Sigmoid colon (tissue), 7 donors: ENCODE measurements around the gene GALNT17. TPM values are rescaled to one million over a fixed set of nuclear protein-coding genes. Genes with fewer than 3 reads are reported as not detected.
"Not testable (repeated sequence)": the region's sequence is repeated elsewhere in the genome, so short reads cannot be mapped to it uniquely, and the experiment has no call there.

Source experiments
- DNase-seq: peaks from one replicate; pipeline ENCODE4 v3.0.0-alpha.2; 2019
- H3K27ac ChIP-seq, 4 donors: fragments of 200-600 bp; sonication (generic); one replicate each; pipeline ENCODE4 v1.5.1; 2016 to 2019; ENCODE audit warnings: mild to moderate bottlenecking in 1 of 4
- H3K27me3 ChIP-seq, 3 donors: fragments of 200-600 bp; sonication (generic); one replicate each; pipeline ENCODE4 v1.5.1; 2019; ENCODE audit warnings: mild to moderate bottlenecking in 1 of 3
- H3K36me3 ChIP-seq, 4 donors: fragments of 200-600 bp; sonication (generic); one replicate each; pipeline ENCODE4 v1.5.1; 2016 to 2019
- H3K4me1 ChIP-seq, 4 donors: fragments of 200-600 bp; sonication (generic); one replicate each; pipeline ENCODE4 v1.5.1; 2017 to 2019
- H3K4me3 ChIP-seq, 4 donors: fragments of 200-600 bp; sonication (generic); one replicate each; pipeline ENCODE4 v1.5.1; 2017 to 2019; ENCODE audit warnings: mild to moderate bottlenecking in 2 of 4, moderate library complexity in 1 of 4
- H3K9me3 ChIP-seq, 4 donors: fragments of 200-600 bp in 3 of 4; sonication (generic) in 3 of 4; one replicate each; pipeline versions ENCODE4 v1.5.1 to v1.6.1; 2013 to 2019
- CTCF ChIP-seq, 4 experiments: fragments of 450-650 bp in 3 of 4; fragments of 200-600 bp in 1 of 4; IDR thresholded peaks; one replicate each; pipeline ENCODE4 v1.5.1; 2016 to 2019; ENCODE audit warnings: antibody characterized with exemption in 4 of 4, mild to moderate bottlenecking in 3 of 4, moderate library complexity in 2 of 4
- EP300 ChIP-seq, 4 donors: sonication (generic); formaldehyde crosslinking; IDR thresholded peaks; one replicate each; pipeline ENCODE4 v1.6.1; 2017; ENCODE audit warnings: antibody characterized with exemption in 4 of 4
- POLR2A ChIP-seq, 2 donors: fragments of 450-650 bp; IDR thresholded peaks; one replicate each; pipeline ENCODE4 v1.6.1; 2016; ENCODE audit warnings: antibody characterized with exemption in 2 of 2, mild to moderate bottlenecking in 2 of 2, moderate library complexity in 2 of 2
- POLR2AphosphoS5 ChIP-seq, 4 donors: sonication (generic); formaldehyde crosslinking; IDR thresholded peaks; one replicate each; pipeline ENCODE4 v1.6.1; 2017; ENCODE audit warnings: antibody characterized with exemption in 4 of 4
- WGBS, 2 donors: extraction: QIAGEN DNeasy Blood & Tissue Kit; methylation state at CpG; one replicate each; pipeline ENCODE4 v1.1.7; 2013; 5-methylcytosine and 5-hydroxymethylcytosine counted together
- intact Hi-C: fragments of 100-400 bp; cut with DNase I; formaldehyde crosslinking; loops from one replicate; pipeline ENCODE4 v1.15.1; 2023
- polyA plus RNA-seq, 3 donors: library from polyadenylated mRNA; stranded (reverse); fragments of 200-250 nt; gene quantifications; one replicate each; pipeline ENCODE4 v1.2.3, GENCODE V29; 2013
- total RNA-seq, 4 donors: library from RNA; depleted of rRNA; stranded (reverse); fragments of >200 nt; gene quantifications; one replicate each; pipeline ENCODE4 v1.1.0, GENCODE V29; 2016
- donor health status: healthy with polysubstance abuse.
- donor health status: Bipolar disorder and iron deficiency.
- donor health status: healthy.

GALNT17 gene
- total and polyA plus RNA-seq, 7 donors = 1.8 to 45.4 (median 15.1) TPM; not detected in 1

GRCh38 chr7:71198391-71198790, 66.4 kb downstream of the GALNT17 start:
- Histone ChIP-seq H3K4me3 (no peak overlapping the region), H3K27ac (peak overlapping the region in 1 of 4 donors; percentile 49), H3K27me3 (no peaks in the 10 kb centered on the region), H3K9me3 (no peaks in the 10 kb centered on the region), H3K4me1 (peaks cover 0 to 9% (median 4%) of the 10 kb centered on the region in 4 donors), H3K36me3 (no peaks in the 10 kb centered on the region)
- TF ChIP-seq POLR2A (IDR thresholded peaks at IDR 0.05) (no peak), POLR2AphosphoS5 (IDR thresholded peaks at IDR 0.05) (no peak), CTCF (IDR thresholded peaks at IDR 0.05) (no peak), EP300 (IDR thresholded peaks at IDR 0.05) (no peak)
- intact Hi-C loops = no loop called here
- DNase-seq = no peak
- WGBS, 2 donors = 76 to 90% methylated on average over 6 of the region's 6 CpGs

GRCh38 chr7:71198887-71199286, 66.9 kb downstream of the GALNT17 start:
- WGBS, 2 donors = 72 to 83% methylated on average over 8 of the region's 8 CpGs
- TF ChIP-seq CTCF (IDR thresholded peaks at IDR 0.05) = no peak
- TF ChIP-seq POLR2A (IDR thresholded peaks at IDR 0.05) = no peak
- no peak for TF ChIP-seq POLR2AphosphoS5 (IDR thresholded peaks at IDR 0.05)
- TF ChIP-seq EP300 (IDR thresholded peaks at IDR 0.05) = no peak
- Histone ChIP-seq H3K27ac (peak overlapping the region in 2 of 4 donors; percentile 6 to 49), H3K36me3 (no peaks in the 10 kb centered on the region), H3K9me3 (peaks cover 0 to 1% (median 0%) of the 10 kb centered on the region in 4 donors), H3K4me3 (no peak overlapping the region), H3K4me1 (peaks cover 0 to 9% (median 4%) of the 10 kb centered on the region in 4 donors), H3K27me3 (no peaks in the 10 kb centered on the region)
- intact Hi-C loops = no loop called here
- DNase-seq = no peak

GRCh38 chr7:71206184-71206583, 74.2 kb downstream of the GALNT17 start:
- no peak for TF ChIP-seq POLR2A (IDR thresholded peaks at IDR 0.05)
- no peak for TF ChIP-seq CTCF (IDR thresholded peaks at IDR 0.05)
- TF ChIP-seq EP300 (IDR thresholded peaks at IDR 0.05) = no peak
- TF ChIP-seq POLR2AphosphoS5 (IDR thresholded peaks at IDR 0.05) = no peak
- no peak overlapping the region for H3K4me3 ChIP-seq
- no peaks in the 10 kb centered on the region for H3K36me3 ChIP-seq
- no peak overlapping the region for H3K27ac ChIP-seq
- peaks cover 0 to 4% (median 0%) of the 10 kb centered on the region in 4 donors for H3K9me3 ChIP-seq
- 43 to 63% methylated on average over 4 of the region's 4 CpGs for WGBS, 2 donors
- H3K27me3 ChIP-seq = no peaks in the 10 kb centered on the region
- peaks cover 0 to 21% (median 7%) of the 10 kb centered on the region in 4 donors for H3K4me1 ChIP-seq
- intact Hi-C loops = no loop called here
- DNase-seq = no peak

- Histone ChIP-seq H3K27me3 (no peaks in the 10 kb centered on the region), H3K27ac (peak overlapping the region in 1 of 4 donors; percentile 6), H3K9me3 (peaks cover 0 to 4% (median 0%) of the 10 kb centered on the region in 4 donors), H3K4me3 (no peak overlapping the region), H3K36me3 (no peaks in the 10 kb centered on the region), H3K4me1 (peaks cover 0 to 13% (median 3%) of the 10 kb centered on the region in 4 donors)
- no peak for TF ChIP-seq EP300 (IDR thresholded peaks at IDR 0.05)
- TF ChIP-seq CTCF (IDR thresholded peaks at IDR 0.05) = no peak
- TF ChIP-seq POLR2AphosphoS5 (IDR thresholded peaks at IDR 0.05) = peak in 1 of 4 donors; percentile 52
- intact Hi-C loops = no loop called here
- 84 to 86% methylated on average over 3 of the region's 3 CpGs for WGBS, 2 donors
- DNase-seq = no peak
Measured at GRCh38 chr7:71208881-71209280, 76.9 kb downstream of the GALNT17 start.

- Histone ChIP-seq H3K27ac (peak overlapping the region in 1 of 4 donors; percentile 6), H3K4me1 (peaks cover 0 to 13% (median 3%) of the 10 kb centered on the region in 4 donors)
- H3K9me3 ChIP-seq, H3K36me3 ChIP-seq, DNase-seq, H3K27me3 ChIP-seq, intact Hi-C loops, H3K4me3 ChIP-seq: not testable (repeated sequence)
- WGBS, 2 donors = 82 to 93% methylated on average over 4 of the region's 4 CpGs
Measured at GRCh38 chr7:71209484-71209883, 77.5 kb downstream of the GALNT17 start.
